Esophagus muscularis mucosa (tissue), 4 donors: ENCODE measurements around the gene SHB. TPM values are rescaled to one million over a fixed set of nuclear protein-coding genes. Genes with fewer than 3 reads are reported as not detected.

Source experiments
- DNase-seq: peaks from one replicate; pipeline ENCODE4 v3.0.0-alpha.2; 2017; ENCODE audit errors: extremely low spot score
- H3K27ac ChIP-seq, 4 donors: fragments of 200-600 bp; sonication (generic); replicated peaks in 1 of 4; 1 replicate in 3 of 4; 2 replicates in 1 of 4; pipeline ENCODE4 v1.5.1; 2016 to 2019; ENCODE audit warnings: mild to moderate bottlenecking in 1 of 4
- H3K27me3 ChIP-seq, 4 donors: fragments of 200-600 bp; sonication (generic); one replicate each; pipeline versions ENCODE4 v1.5.1 to v1.6.0; 2016 to 2019
- H3K36me3 ChIP-seq, 4 donors: fragments of 200-600 bp; sonication (generic); one replicate each; pipeline ENCODE4 v1.5.1; 2016 to 2019
- H3K4me1 ChIP-seq, 4 donors: fragments of 200-600 bp; sonication (generic); one replicate each; pipeline ENCODE4 v1.5.1; 2016 to 2019
- H3K4me3 ChIP-seq, 4 donors: fragments of 200-600 bp; sonication (generic); 1 replicate in 2 of 4; 2 replicates in 2 of 4; pipeline ENCODE4 v1.5.1; 2016 to 2019; ENCODE audit warnings: mild to moderate bottlenecking in 4 of 4, moderate library complexity in 1 of 4
- H3K9me3 ChIP-seq, 4 donors: fragments of 200-600 bp; sonication (generic); 1 replicate in 3 of 4; 2 replicates in 1 of 4; pipeline ENCODE4 v1.5.1; 2016 to 2019
- EP300 ChIP-seq: sonication (generic); formaldehyde crosslinking; IDR thresholded peaks from one replicate; pipeline ENCODE4 v1.6.1; 2017; ENCODE audit warnings: antibody characterized with exemption
- POLR2A ChIP-seq: fragments of 450-650 bp; IDR thresholded peaks from one replicate; pipeline ENCODE4 v1.6.1; 2017; ENCODE audit warnings: antibody characterized with exemption, moderate library complexity, mild to moderate bottlenecking, low read depth
- POLR2AphosphoS5 ChIP-seq, 2 donors: sonication (generic); formaldehyde crosslinking; IDR thresholded peaks; one replicate each; pipeline ENCODE4 v1.6.1; 2017; ENCODE audit warnings: antibody characterized with exemption in 2 of 2
- WGBS: methylation state at CpG from one replicate; pipeline ENCODE4 v1.1.5; 2018; 5-methylcytosine and 5-hydroxymethylcytosine counted together
- intact Hi-C: fragments of 100-400 bp; cut with DNase I; formaldehyde crosslinking; loops from one replicate; pipeline ENCODE4 v1.15.1; 2023
- total RNA-seq, 4 donors: library from RNA; depleted of rRNA; stranded (reverse); fragments of >200 nt; gene quantifications; one replicate each; pipeline versions ENCODE4 v1.1.0 to v1.2.1, GENCODE V29; 2016
- TF ChIP-seq, protein P1 (sequence below), 3 experiments: fragments of 200-600 bp in 2 of 3; fragments of 450-650 bp in 1 of 3; sonication (generic) in 2 of 3; IDR thresholded peaks; one replicate each; pipeline ENCODE4 v1.5.1; 2017 to 2019; ENCODE audit warnings: antibody characterized with exemption in 3 of 3, mild to moderate bottlenecking in 2 of 3, moderate library complexity in 1 of 3

Gene SHB
- total RNA-seq, 4 donors from 2014 or later = 16.6 to 21.2 (median 21.0) TPM

DNA sequence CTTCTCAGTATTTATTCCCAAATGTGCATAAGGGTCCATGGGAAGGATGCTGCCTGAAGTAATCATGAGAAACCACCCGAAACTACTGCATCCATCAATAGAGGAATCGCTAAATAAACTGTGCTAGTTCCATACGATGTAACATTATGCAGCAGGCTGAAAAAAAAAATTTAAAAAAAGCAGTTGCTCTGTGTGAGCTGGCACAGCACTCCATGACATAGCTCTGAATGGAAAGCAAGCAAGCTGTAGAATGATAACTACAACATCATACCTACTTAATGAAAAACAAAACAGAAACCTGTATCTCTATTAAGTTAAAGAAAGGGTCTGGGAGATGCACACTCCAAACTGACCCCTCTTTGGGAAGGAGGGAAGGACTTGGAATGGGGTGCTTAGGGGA lies 49.3 kb downstream of the SHB start:
- WGBS = 44% methylated on average over 3 of the region's 3 CpGs
- Histone ChIP-seq H3K4me3 (no peak overlapping the region), H3K27me3 (no peaks in the 10 kb centered on the region), H3K36me3 (peaks cover 0 to 10% (median 2%) of the 10 kb centered on the region in 4 donors), H3K9me3 (no peaks in the 10 kb centered on the region), H3K27ac (peak overlapping the region; percentile 70 to 82 (median 72)), H3K4me1 (peaks cover 77 to 81% (median 80%) of the 10 kb centered on the region in 4 donors)
- intact Hi-C loops = no loop called here
- no peak for DNase-seq
- no peak for TF ChIP-seq POLR2A
- no peak for TF ChIP-seq EP300
- TF ChIP-seq, protein P1, sequence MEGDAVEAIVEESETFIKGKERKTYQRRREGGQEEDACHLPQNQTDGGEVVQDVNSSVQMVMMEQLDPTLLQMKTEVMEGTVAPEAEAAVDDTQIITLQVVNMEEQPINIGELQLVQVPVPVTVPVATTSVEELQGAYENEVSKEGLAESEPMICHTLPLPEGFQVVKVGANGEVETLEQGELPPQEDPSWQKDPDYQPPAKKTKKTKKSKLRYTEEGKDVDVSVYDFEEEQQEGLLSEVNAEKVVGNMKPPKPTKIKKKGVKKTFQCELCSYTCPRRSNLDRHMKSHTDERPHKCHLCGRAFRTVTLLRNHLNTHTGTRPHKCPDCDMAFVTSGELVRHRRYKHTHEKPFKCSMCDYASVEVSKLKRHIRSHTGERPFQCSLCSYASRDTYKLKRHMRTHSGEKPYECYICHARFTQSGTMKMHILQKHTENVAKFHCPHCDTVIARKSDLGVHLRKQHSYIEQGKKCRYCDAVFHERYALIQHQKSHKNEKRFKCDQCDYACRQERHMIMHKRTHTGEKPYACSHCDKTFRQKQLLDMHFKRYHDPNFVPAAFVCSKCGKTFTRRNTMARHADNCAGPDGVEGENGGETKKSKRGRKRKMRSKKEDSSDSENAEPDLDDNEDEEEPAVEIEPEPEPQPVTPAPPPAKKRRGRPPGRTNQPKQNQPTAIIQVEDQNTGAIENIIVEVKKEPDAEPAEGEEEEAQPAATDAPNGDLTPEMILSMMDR (IDR thresholded peaks at IDR 0.05) = no peak
- no peak for TF ChIP-seq POLR2AphosphoS5 (IDR thresholded peaks at IDR 0.05)

DNA sequence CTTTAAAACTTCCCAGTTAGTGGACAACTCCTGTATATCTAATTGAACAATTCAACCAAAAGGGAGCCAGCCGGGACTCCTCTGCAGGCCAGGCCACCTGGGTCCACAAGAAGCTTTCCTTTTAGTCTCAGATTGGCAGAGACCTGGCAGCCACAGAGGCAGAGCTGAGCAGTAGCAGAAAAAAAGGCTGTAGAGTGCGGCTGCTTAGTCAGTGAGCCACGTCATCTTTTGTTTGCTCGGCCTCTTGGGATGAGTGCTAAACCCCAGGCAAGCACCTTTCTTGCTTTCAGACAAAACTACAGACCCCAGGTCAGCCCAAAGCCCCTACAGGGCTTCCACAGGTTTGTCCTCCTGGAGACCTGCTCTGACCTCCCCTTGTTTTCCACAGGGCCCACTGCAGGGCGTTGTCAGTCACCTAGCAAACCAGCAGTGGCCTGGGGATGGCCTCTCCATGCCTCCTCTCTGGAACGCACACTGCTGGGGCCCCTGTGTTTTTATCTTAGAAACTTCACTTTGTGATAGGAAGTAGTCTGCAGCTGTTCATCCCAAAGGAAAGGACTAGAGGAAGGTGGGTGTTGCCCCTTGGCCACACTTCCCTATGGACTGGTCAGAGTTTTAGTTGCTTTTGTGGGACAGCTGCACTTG lies 49.9 kb downstream of the SHB start:
- peak overlapping the region; percentile 70 to 82 (median 72) for H3K27ac ChIP-seq
- intact Hi-C loops = no loop called here
- no peaks in the 10 kb centered on the region for H3K27me3 ChIP-seq
- H3K4me1 ChIP-seq = peaks cover 70 to 75% (median 73%) of the 10 kb centered on the region in 4 donors
- no peak for DNase-seq
- no peak for TF ChIP-seq POLR2AphosphoS5 (IDR thresholded peaks at IDR 0.05)
- TF ChIP-seq, protein P1 (IDR thresholded peaks at IDR 0.05) = no peak
- TF ChIP-seq EP300 = no peak
- TF ChIP-seq POLR2A = no peak
- no peak overlapping the region for H3K4me3 ChIP-seq
- peaks cover 0 to 16% (median 2%) of the 10 kb centered on the region in 4 donors for H3K36me3 ChIP-seq
- no peaks in the 10 kb centered on the region for H3K9me3 ChIP-seq
- WGBS = 54% methylated on average over 6 of the region's 6 CpGs

DNA sequence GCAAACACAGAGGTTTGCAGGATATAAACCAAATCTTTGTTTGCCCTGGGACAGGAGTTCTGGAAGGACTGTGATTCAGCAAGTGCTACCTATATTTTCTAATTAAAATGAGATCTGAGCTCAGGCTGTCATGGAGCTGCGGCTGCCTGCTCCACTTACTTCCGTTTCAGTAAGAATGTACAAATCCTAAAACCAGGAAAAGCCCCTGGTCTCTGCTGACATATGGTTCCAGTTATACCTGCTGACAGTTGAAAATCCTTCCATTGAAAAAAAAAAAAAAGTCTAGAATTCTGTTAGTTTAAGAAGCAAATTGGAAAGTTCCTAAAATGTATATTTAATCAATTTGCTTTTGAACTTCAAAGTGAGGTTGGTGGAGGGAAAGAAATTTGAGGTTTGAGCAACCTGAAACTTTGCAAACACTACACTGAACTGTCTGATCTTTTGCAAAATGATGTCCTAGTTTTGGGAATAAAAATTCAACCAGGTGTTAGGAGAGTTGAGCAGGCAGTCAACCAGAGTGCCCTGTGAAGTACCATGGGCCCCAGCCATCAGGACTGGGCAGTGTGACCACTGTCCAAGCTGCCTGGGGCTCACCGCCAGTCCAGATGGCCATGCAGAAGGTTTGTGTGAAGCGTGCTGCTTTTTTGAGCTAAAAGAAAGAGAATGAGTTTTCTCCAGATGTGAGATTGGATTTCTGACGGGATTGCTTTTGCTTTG lies 50.6 kb downstream of the SHB start:
- intact Hi-C loops = no loop called here
- WGBS = 59% methylated on average over 5 of the region's 5 CpGs
- peak overlapping the region; percentile 70 to 82 (median 72) for H3K27ac ChIP-seq

DNA sequence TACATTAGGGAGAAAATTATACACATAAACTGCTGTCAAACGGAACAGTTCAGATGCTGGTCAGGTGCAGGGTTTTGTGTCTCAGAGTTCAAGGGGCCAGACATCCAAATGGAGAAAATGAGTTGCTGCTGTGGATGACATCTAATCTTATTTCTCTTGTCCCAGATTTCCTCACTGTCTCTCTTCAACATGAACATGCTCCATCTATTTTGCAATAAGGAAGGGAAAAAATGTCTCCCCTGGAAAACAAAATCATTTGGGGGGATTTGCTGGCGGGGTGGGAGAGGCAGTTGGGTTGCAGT lies 51.2 kb downstream of the SHB start:
- H3K4me3 ChIP-seq = no peak overlapping the region
- H3K4me1 ChIP-seq = peaks cover 58 to 62% (median 61%) of the 10 kb centered on the region in 4 donors
- no peaks in the 10 kb centered on the region for H3K9me3 ChIP-seq
- no peaks in the 10 kb centered on the region for H3K27me3 ChIP-seq
- TF ChIP-seq POLR2A = no peak
- TF ChIP-seq POLR2AphosphoS5 (IDR thresholded peaks at IDR 0.05) = no peak
- TF ChIP-seq, protein P1 (IDR thresholded peaks at IDR 0.05) = no peak
- no peak for TF ChIP-seq EP300
- DNase-seq = no peak
- intact Hi-C loops = no loop called here
- peak overlapping the region; percentile 70 to 82 (median 72) for H3K27ac ChIP-seq
- H3K36me3 ChIP-seq = peaks cover 0 to 28% (median 8%) of the 10 kb centered on the region in 4 donors
- WGBS = 72% methylated on average over 2 of the region's 2 CpGs

More for the DNA sequence above, 50.6 kb downstream of the SHB start:
- Histone ChIP-seq H3K36me3 (peaks cover 0 to 23% (median 6%) of the 10 kb centered on the region in 4 donors), H3K4me3 (no peak overlapping the region), H3K27me3 (no peaks in the 10 kb centered on the region), H3K4me1 (peaks cover 63 to 68% (median 67%) of the 10 kb centered on the region in 4 donors), H3K9me3 (no peaks in the 10 kb centered on the region)
- TF ChIP-seq POLR2A (no peak), POLR2AphosphoS5 (IDR thresholded peaks at IDR 0.05) (no peak), EP300 (no peak)
- TF ChIP-seq, protein P1 (IDR thresholded peaks at IDR 0.05) = no peak
- no peak for DNase-seq
